Panc1 (cell line): ENCODE results near the gene MRPL48. TPM values are rescaled to one million over a fixed set of nuclear protein-coding genes. Genes with fewer than 3 reads are reported as not detected.

Source experiments
- ATAC-seq: fragments of 200-7000 bp; cut with Tn5 transposase; 2 replicates; pipeline ENCODE4 v1.9.1; 2020; ENCODE audit warnings: mild to moderate bottlenecking, moderate library complexity
- BruUV-seq: library from RNA; stranded (reverse); fragments of 400-500 nt; replicated peaks from 2 replicates; lab custom pipeline; 2021; lab: Mats Ljungman, UMichigan
- CTCF ChIA-PET: fragments of 300-600 bp; sonication (Branson Sonifier 250); formaldehyde crosslinking; loops from one replicate; lab custom pipeline; 2022; ENCODE audit warnings: antibody characterized with exemption; lab: Charles Lee
- POLR2A ChIA-PET: fragments of 300-600 bp; sonication (Branson Sonifier 250); formaldehyde crosslinking; loops from one replicate; lab custom pipeline; 2022; ENCODE audit warnings: antibody characterized with exemption; lab: Charles Lee
- DNase-seq: peaks from one replicate; pipeline ENCODE4 v3.0.0-alpha.2; 2010; ENCODE audit warnings: low read depth, low spot score
- H3K27ac ChIP-seq: 2 replicates; pipeline ENCODE4 v1.5.1; 2011; ENCODE audit warnings: mild to moderate bottlenecking, low read length, inconsistent platforms
- H3K27me3 ChIP-seq: fragments of 200-500 bp; sonication (Bioruptor generic); 2 replicates; pipeline ENCODE4 v1.6.0; 2014; ENCODE audit warnings: low read length, inconsistent platforms; ENCODE audit not compliant: control insufficient read depth, insufficient read depth
- H3K36me3 ChIP-seq: fragments of 200-500 bp; sonication (Bioruptor generic); 2 replicates; pipeline ENCODE4 v1.5.1; 2014; ENCODE audit warnings: inconsistent platforms, mild to moderate bottlenecking, low read length, moderate library complexity; ENCODE audit not compliant: control insufficient read depth, insufficient read depth
- H3K4me1 ChIP-seq: 2 replicates; pipeline ENCODE4 v1.5.1; 2011; ENCODE audit warnings: inconsistent platforms, mild to moderate bottlenecking, low read length, moderate library complexity; ENCODE audit not compliant: control insufficient read depth, insufficient read depth
- H3K4me3 ChIP-seq, 2 experiments: 2 replicates each; pipeline ENCODE4 v1.5.1; 2011 to 2012; ENCODE audit warnings: low read depth in 2 of 2, low read length in 2 of 2, mild to moderate bottlenecking in 2 of 2, inconsistent platforms in 1 of 2, moderate library complexity in 1 of 2
- H3K9me3 ChIP-seq: fragments of 200-500 bp; sonication (Bioruptor generic); 2 replicates; pipeline ENCODE4 v1.5.1; 2014; ENCODE audit warnings: low read depth, mild to moderate bottlenecking, inconsistent platforms, low read length, moderate library complexity; ENCODE audit not compliant: control insufficient read depth, insufficient read depth
- CTCF ChIP-seq: fragments of 450-650 bp; IDR thresholded peaks from 2 replicates; pipeline ENCODE4 v1.5.1; 2017; ENCODE audit warnings: mild to moderate bottlenecking
- POLR2AphosphoS5 ChIP-seq: IDR thresholded peaks from 2 replicates; pipeline ENCODE4 v1.6.1; 2012; ENCODE audit warnings: mild to moderate bottlenecking, low read depth, low read length, moderate library complexity
- REST ChIP-seq, 2 experiments: IDR thresholded peaks; 2 replicates each; pipeline ENCODE4 v1.6.1; 2011 to 2012; ENCODE audit warnings: low read depth in 2 of 2, control low read depth in 1 of 2, low read length in 1 of 2, mild to moderate bottlenecking in 1 of 2, moderate library complexity in 1 of 2; ENCODE audit not compliant: insufficient read depth in 1 of 2
- SIN3A ChIP-seq: IDR thresholded peaks from 2 replicates; pipeline ENCODE4 v1.6.1; 2012; ENCODE audit warnings: low read depth, mild to moderate bottlenecking, low read length, moderate library complexity, borderline replicate concordance; ENCODE audit not compliant: insufficient read depth
- TCF7L2 ChIP-seq: IDR thresholded peaks from 2 replicates; pipeline ENCODE4 v1.6.1; 2011; ENCODE audit warnings: mild to moderate bottlenecking, low read depth, low read length, inconsistent platforms
- in situ Hi-C: cut with HindIII; loops from 2 replicates; pipeline ENCODE4 v1.10.0; 2016; ENCODE audit warnings: low sequenced_read_pairs, low pct_unique_long_range_greater_than_20kb
- intact Hi-C: fragments of 100-400 bp; cut with micrococcal nuclease; formaldehyde crosslinking; loops from one replicate; pipeline ENCODE4 v1.10.0; 2022; ENCODE audit not compliant: unreplicated experiment
- total RNA-seq: library from RNA; stranded (reverse); gene quantifications from one replicate; pipeline ENCODE4 v1.2.1, GENCODE V29; 2021; ENCODE audit not compliant: unreplicated experiment

MRPL48 gene
- total RNA-seq, 1 experiment from 2014 or later, result 42.0 TPM

- BruUV-seq, result no TSS peak
- H3K36me3 ChIP-seq, result no peaks in the 10 kb centered on the region; the same call in 1 of the 2 replicates
- TF ChIP-seq CTCF (no peak), SIN3A (no peak), TCF7L2 (no peak), POLR2AphosphoS5 (no peak), REST (IDR thresholded peaks at IDR 0.05; ENCODE audit: insufficient read depth in 1 of 2, low read depth in 2 of 2, low read length in 1 of 2) (no peak)
- H3K4me3 ChIP-seq, result no peak overlapping the region
- no peak overlapping the region for H3K27ac ChIP-seq
- ChIA-PET CTCF (no interaction called here), POLR2A (no interaction called here)
- no peaks in the 10 kb centered on the region for H3K9me3 ChIP-seq
- no peaks in the 10 kb centered on the region for H3K4me1 ChIP-seq
- ATAC-seq (no peak), DNase-seq (no peak)
- in situ Hi-C loops, result no loop called here
- intact Hi-C loops, result no loop called here
- no peaks in the 10 kb centered on the region for H3K27me3 ChIP-seq
Measured at GRCh38 chr11:73889536-73889935, 101.9 kb downstream of the MRPL48 start.

- no TSS peak for BruUV-seq
- Histone ChIP-seq H3K4me3 (no peak overlapping the region), H3K9me3 (no peaks in the 10 kb centered on the region), H3K36me3 (no peaks in the 10 kb centered on the region; the same call in 1 of the 2 replicates), H3K27me3 (no peaks in the 10 kb centered on the region), H3K27ac (no peak overlapping the region), H3K4me1 (no peaks in the 10 kb centered on the region)
- in situ Hi-C loops, result no loop called here
- intact Hi-C loops, result no loop called here
- ChIA-PET CTCF (no interaction called here), POLR2A (no interaction called here)
- ATAC-seq (no peak), DNase-seq (no peak)
- no peak for TF ChIP-seq TCF7L2
- TF ChIP-seq SIN3A, result no peak
- TF ChIP-seq REST (IDR thresholded peaks at IDR 0.05; ENCODE audit: insufficient read depth in 1 of 2, low read depth in 2 of 2, low read length in 1 of 2), result no peak
- no peak for TF ChIP-seq POLR2AphosphoS5
- no peak for TF ChIP-seq CTCF
Measured at GRCh38 chr11:73893041-73893440, 105.4 kb downstream of the MRPL48 start.
